Epidermal melanocyte (primary cell): Measurements from ENCODE around the gene HEY2.
"Not testable (repeated sequence)": the region's sequence is repeated elsewhere in the genome, so short reads cannot be mapped to it uniquely, and the experiment has no call there.

Experiments
- DNase-seq: peaks from one replicate; pipeline ENCODE4 v3.0.0; 2011; ENCODE audit warnings: low spot score; ENCODE audit not compliant: insufficient read length

HEY2 gene

DNA sequence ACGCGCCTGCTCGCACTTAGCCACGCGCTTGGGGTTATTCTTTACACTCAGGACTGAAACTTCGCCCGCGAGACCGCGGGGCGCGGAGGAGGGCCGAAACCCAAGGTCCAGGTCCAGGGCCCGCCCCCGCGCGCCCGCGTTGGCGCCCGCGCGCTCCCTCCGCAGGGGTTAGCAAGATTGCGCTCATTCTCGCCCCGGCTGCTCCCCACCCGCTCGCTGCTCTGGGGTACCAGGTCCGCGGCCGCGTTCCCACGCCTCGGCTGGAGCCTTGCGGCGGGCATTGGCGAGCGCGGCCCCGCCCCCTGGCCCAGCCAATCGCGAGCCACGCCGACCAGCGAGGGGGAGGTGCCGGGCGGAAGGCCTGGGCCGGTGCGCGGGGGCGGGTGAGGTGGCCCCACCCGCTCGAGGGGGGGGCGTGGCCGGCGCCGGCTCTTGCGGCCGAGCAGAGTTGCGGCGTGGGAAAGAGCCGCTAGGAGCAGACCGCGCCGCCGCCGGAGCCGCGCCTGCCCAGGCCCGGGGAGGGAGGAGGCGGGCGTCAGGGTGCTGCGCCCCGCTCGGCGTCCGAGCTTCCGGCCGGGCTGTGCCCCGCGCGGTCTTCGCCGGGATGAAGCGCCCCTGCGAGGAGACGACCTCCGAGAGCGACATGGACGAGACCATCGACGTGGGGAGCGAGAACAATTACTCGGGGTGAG is at the start of gene HEY2:
Gene HEY2, plus strand, starts transcription at position 460 of the 692 bp plus-strand sequence. Its CDS starts 145 bp downstream, at position 605.
- DNase-seq: peak; percentile 87

DNA sequence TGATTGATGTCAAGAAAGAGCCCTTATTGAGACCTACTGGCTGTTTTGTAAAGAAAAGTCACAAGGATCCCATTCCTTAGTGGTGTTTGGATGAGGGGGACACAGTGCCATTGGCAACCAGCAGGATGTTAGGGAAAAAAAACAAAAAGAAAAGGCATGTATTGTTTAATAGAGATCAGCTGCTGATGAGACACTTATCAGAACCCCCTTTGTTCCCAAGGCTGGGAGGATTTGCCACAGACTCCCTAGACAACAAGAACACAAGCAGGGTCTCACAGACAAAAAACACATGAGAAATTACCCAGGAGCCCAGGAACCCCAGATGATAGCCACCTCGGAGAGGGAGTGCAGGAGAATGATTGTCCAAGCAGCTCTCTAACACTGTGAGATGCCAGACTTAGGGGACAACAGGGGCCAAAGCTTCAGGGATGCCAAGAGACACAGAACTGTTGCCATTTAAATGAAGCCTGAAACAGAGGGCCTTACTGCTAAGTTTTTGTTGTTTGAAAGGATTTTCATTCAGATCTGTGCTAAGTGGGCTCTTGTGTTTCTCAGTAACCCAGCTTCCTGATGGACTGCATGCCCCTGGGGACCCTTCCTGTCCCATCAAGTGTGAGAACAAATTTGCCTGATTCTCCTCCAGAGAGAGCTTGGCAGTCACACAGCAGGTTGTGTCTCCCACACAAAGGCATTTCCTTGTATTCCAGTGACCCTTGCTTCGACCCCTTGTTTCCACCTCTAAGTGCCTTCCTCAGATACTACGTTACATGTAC is 48.7 kb upstream of the HEY2 start:
- DNase-seq: no peak

- DNase-seq: no peak
These were observed 48.1 kb upstream of the HEY2 start for GRCh38 chr6:125701354-125701668.

DNA sequence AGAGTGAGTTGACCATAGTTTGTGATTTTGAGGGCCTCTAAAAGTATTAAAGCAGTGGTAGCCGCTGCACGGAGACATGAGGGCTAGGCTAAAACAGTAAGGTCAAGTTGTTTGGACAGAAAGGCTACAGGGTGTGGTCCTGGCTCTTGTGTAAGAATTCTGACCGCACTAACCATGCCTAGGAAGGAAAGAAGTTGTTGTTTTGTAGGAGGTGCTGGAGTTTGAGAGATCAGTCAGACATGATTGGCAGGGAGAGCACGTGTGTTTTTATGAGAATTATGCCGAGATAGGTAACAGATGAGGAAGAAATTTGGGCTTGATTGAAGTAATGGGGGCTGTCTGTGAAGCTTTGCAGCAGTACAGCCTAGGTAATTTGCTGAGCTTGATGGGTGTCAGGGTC is 45.5 kb upstream of the HEY2 start:
- not testable (repeated sequence) for DNase-seq

- DNase-seq: no peak
These were observed 41.7 kb upstream of the HEY2 start for GRCh38 chr6:125707615-125708243.

- DNase-seq: no peak
These were observed 38.3 kb upstream of the HEY2 start for GRCh38 chr6:125711013-125711675.

DNA sequence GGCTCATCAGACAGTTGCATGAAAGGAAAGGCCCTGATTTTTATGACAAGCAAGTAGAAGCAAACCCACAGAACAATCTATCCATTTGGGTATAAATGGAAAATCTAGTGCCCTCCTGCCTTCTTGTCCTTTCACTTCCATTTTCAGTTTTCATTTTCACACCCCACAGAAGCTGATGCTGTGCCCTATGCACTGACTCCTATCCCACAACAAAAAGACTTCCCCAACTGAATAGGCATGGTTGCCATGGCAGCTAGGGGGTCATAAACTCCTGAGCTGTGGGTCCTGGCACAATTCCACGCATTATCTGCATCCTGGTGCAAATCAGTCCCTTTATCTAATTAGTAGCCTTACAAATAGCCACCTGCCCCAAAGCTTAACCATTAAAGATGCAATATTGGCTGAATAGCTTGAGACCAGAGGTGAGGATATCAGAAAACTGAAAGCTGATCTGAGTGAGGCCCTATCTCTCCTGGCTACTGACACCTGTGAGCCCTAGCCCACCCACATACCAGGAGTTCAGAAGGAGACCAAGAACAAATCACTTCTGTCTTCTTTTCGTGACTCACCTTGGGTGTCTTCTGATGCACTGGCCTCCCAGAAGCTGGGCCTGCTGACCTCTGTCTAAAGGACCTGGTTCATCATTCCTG is 34.9 kb upstream of the HEY2 start:
- no peak for DNase-seq

DNA sequence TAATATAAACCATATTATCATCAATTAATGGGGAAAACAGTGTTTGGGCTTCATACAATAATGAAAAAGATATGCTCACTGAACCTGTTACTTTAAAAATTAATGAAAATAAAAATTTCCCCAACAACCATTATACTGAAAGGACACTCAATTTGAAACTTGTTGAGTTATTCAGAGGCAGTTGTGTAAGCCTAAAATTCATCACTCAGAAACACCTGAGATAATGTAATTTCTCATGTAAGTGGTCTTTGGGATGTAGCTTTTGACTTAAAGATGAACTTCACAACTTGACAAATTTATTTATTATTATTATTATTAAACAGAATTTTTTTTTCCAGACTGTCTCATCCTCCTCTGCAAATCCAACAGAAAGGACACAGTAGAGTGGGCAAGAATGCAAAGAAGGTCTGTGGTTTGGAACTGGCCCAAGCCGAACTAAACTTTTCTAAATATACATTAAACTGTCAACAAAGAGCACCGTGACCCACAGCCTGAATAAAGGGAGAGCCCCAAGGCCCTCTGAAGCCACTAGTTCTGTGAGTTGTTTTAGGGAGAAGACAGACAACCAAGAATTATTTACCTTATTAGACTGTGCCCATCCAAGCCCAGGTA is 32.2 kb upstream of the HEY2 start:
- DNase-seq: no peak

GRCh38 chr6:125718109-125718508 is 31.3 kb upstream of the HEY2 start:
- no peak for DNase-seq

DNA sequence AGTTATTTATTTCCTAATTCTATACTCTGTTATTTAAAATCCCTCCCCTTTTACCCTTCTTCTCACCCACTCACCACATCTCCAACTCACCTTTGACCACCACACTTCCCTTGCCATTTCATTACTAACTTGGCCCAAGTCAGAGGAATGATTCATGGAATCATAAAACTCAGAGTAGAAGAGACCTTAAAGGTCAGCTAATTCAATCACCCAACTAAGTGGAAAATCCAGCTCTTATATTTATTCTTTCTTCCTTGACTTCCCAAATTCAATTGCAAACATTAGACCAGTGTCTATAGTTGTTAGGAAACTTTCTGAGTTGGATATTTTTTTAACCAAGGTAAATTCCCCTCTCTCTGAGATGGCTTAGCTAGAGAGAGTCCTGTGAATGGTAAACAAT is 26.5 kb upstream of the HEY2 start:
- DNase-seq: no peak

DNA sequence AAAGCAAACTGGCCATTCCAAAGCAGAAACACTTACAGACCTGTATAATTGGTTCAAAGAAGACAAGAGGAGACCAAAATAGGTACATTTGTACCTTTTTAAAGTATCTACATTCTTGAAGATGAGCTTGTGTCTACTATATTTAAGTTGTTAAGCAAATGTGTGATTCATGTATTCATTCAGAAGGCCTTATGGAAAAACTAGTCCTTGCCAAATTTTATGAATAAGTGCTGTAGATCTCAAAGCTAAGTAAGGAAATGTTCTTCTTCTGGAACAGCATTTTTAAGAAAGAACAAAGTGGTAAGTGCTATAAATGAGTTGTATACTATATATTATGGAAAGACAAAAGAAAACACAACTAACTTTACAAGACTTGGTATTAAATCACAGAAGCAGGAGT is 22.2 kb upstream of the HEY2 start:
- no peak for DNase-seq

GRCh38 chr6:125728739-125729138 is 20.7 kb upstream of the HEY2 start:
- no peak for DNase-seq

- no peak for DNase-seq
These were observed 19.4 kb upstream of the HEY2 start for GRCh38 chr6:125729983-125730382.

- DNase-seq: no peak
These were observed 17.0 kb upstream of the HEY2 start for GRCh38 chr6:125732398-125732797.

- no peak for DNase-seq
These were observed 15.7 kb upstream of the HEY2 start for GRCh38 chr6:125733516-125734300.

DNA sequence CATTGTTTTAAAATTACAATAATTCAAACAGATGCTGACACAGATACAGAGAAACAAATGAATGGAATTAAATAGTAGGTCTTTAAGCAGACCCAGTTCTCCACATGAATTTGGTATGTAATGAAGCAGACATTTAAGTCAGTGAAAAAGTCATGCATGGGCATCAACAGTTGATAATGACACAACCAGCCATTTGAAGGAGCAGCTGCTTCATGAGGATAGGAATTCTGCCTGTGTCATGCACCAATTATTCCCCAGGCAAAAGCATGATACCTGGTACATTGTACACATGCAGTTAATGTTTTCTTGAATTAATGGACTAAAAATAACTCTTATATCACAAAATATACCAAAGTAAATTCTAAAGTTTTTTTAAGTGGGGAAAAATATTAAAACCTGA is 11.2 kb upstream of the HEY2 start:
- DNase-seq: no peak

DNA sequence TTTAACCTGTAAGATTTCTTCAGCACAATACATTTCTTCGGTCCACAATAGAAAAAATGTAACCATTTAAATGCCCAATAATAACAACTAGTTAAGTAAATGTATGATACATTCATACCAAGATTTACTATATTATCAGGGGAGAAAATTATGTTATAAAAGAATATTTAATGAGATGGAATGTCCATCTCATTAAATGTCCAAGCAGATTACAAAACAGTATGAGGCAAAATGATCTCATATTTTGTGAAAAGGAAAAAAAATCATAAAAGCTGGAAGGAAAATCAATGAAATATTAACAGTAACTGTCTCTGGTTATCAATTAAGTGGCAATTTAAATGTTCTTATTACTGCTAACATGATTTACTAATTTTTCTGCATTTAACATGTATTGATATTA is 10.1 kb upstream of the HEY2 start:
- no peak for DNase-seq

- DNase-seq: no peak
These were observed 8.1 kb upstream of the HEY2 start for GRCh38 chr6:125741336-125741735.

DNA sequence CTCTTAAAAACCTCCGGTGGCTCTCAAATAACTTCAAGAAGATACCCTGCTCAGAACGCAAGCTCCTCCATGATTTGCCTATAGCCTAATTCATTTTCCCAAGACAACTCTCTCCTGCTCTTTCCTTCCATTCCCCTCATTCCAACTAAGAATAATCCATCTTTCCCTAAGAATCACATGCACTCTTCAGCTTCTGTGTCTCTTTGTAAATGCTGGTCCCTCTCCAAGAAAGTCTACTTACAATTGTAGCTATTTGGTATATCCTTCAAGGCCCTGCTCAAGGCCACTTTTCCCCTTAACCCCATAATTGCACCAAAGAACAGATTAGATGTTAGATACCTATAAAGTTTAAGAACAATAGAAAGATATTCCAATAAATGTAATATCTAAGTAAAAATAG is 7.4 kb upstream of the HEY2 start:
- no peak for DNase-seq

DNA sequence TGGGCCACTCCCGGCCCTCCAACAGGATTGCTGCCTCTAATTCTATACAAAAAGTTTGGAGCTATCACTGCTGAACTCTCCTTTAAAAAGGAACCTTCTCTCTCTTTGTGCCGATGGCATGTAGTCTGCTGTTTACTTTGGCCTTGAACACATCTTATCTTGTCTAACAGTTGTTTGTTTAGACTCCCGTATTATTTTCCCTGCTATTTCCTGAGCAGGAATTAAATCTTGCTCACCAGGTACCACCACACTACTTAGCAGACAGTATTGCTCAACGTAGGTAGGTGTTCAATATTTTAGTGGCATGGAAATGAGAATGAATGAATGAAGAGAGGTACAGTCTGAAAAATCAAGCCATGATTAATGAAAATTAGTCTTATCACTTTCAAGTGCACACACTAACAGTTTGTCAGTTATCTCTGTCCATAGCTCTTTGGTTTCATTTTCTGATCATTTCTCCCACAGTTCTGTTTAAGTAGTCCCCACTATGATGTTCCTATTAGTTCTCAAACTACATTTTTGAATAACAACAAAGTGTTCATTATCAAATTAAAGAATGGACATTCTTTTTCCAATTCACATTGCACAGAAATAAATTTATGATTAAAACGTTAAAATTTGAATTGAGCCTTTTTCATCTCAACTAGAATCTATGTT is 6.8 kb upstream of the HEY2 start:
- no peak for DNase-seq
